K562 (cell line): ENCODE measurements around the gene KIF9. TPM values are rescaled to one million over a fixed set of nuclear protein-coding genes. Genes with fewer than 3 reads are reported as not detected.

ENCODE experiments used
- ATAC-seq: fragments of 200-7000 bp; cut with Tn5 transposase; 3 replicates; pipeline ENCODE4 v1.9.1; 2020; ENCODE audit warnings: moderate library complexity
- BruUV-seq: library from RNA; stranded (reverse); fragments of 400-500 nt; replicated peaks from 2 replicates; lab custom pipeline; 2021; lab: Mats Ljungman, UMichigan
- CTCF ChIA-PET: fragments of 300-600 bp; formaldehyde crosslinking; extraction: SDS; loops from one replicate; lab custom pipeline; 2021; ENCODE audit warnings: low intra/inter-chr PET ratio; lab: Yijun Ruan, JAX
- POLR2A ChIA-PET: fragments of 300-600, 350-650 bp; sonication (Branson Sonifier 250); formaldehyde crosslinking; extraction: SDS; loops from one replicate; lab custom pipeline; 2021; ENCODE audit warnings: antibody characterized with exemption, inconsistent platforms; lab: Yijun Ruan, JAX
- DNase-seq, 4 experiments: peaks; one replicate each; pipeline versions ENCODE4 v3.0.0 to v3.0.0-alpha.2; 2011 to 2018; ENCODE audit warnings: low spot score in 3 of 4, mixed read lengths in 3 of 4; ENCODE audit errors: extremely low read depth in 1 of 4
- FAIRE-seq: peaks from 2 replicates; lab custom pipeline; 2011; peaks lifted over from hg19 to GRCh38; lab: Jason Lieb, UNC
- H2AFZ ChIP-seq: 2 replicates; pipeline ENCODE4 v1.6.0; 2011; ENCODE audit warnings: low read depth, low read length, control low read depth, inconsistent platforms
- H3K27ac ChIP-seq: fragments of 200-600 bp; 3 replicates; pipeline ENCODE4 v1.8.0; 2011; ENCODE audit warnings: low read depth, mild to moderate bottlenecking, control low read depth, inconsistent platforms, low read length, moderate library complexity, mixed read lengths; ENCODE audit errors: extremely low read depth
- H3K27me3 ChIP-seq, 2 experiments: fragments of 300-600 bp in 1 of 2; 2 replicates in 1 of 2; 3 replicates in 1 of 2; pipeline versions ENCODE4 v1.6.0 to v1.8.0; 2011; ENCODE audit warnings: inconsistent platforms in 2 of 2, low read length in 2 of 2, mild to moderate bottlenecking in 1 of 2, mixed read lengths in 1 of 2, moderate library complexity in 1 of 2; ENCODE audit not compliant: control insufficient read depth in 2 of 2, insufficient read depth in 2 of 2
- H3K36me3 ChIP-seq: fragments of 300-600 bp; 3 replicates; pipeline ENCODE4 v1.8.0; 2011; ENCODE audit warnings: mild to moderate bottlenecking, low read length, inconsistent platforms; ENCODE audit not compliant: control insufficient read depth, insufficient read depth
- H3K4me1 ChIP-seq, 2 experiments: fragments of 200-600 bp in 1 of 2; replicated peaks in 1 of 2; 2 replicates in 1 of 2; 3 replicates in 1 of 2; pipeline versions ENCODE4 v1.5.1 to v1.8.0; 2011; ENCODE audit warnings: inconsistent platforms in 2 of 2, low read length in 2 of 2, mild to moderate bottlenecking in 1 of 2, mixed read lengths in 1 of 2, moderate library complexity in 1 of 2; ENCODE audit not compliant: control insufficient read depth in 2 of 2, insufficient read depth in 2 of 2
- H3K4me2 ChIP-seq: 2 replicates; pipeline ENCODE4 v1.6.1; 2011; ENCODE audit warnings: low read length, control low read depth, inconsistent platforms, mixed read lengths; ENCODE audit not compliant: insufficient read depth
- H3K4me3 ChIP-seq: fragments of 200-600 bp; sonication (generic), shearing (Covaris generic); 2 replicates; pipeline ENCODE4 v1.5.1; 2016; ENCODE audit warnings: control low read depth, inconsistent platforms
- H3K79me2 ChIP-seq: fragments of 200-600 bp; 3 replicates; pipeline ENCODE4 v1.8.0; 2011; ENCODE audit warnings: low read length, inconsistent platforms; ENCODE audit not compliant: control insufficient read depth, insufficient read depth
- H3K9ac ChIP-seq, 2 experiments: 2 replicates each; pipeline versions ENCODE4 v1.6.0 to v1.6.1; 2011; ENCODE audit warnings: low read depth in 2 of 2, low read length in 2 of 2, control low read depth in 1 of 2, inconsistent platforms in 1 of 2, mild to moderate bottlenecking in 1 of 2, mixed read lengths in 1 of 2; ENCODE audit not compliant: insufficient read depth in 1 of 2
- H3K9me1 ChIP-seq: one replicate; pipeline ENCODE4 v1.6.0; 2011; ENCODE audit warnings: inconsistent platforms, mild to moderate bottlenecking, low read length, moderate library complexity; ENCODE audit not compliant: control insufficient read depth, insufficient read depth
- H3K9me3 ChIP-seq: replicated peaks from 2 replicates; pipeline ENCODE4 v1.5.1; 2011; ENCODE audit warnings: low read depth, low read length, inconsistent platforms; ENCODE audit not compliant: control insufficient read depth, insufficient read depth
- H4K20me1 ChIP-seq: replicated peaks from 2 replicates; pipeline ENCODE4 v1.6.1; 2011; ENCODE audit warnings: low read length, inconsistent platforms, mixed read lengths; ENCODE audit not compliant: control insufficient read depth, insufficient read depth
- CHD1 ChIP-seq: fragments of 200-600 bp; sonication (generic); IDR thresholded peaks from one replicate; pipeline ENCODE4 v1.6.1; 2012; ENCODE audit warnings: mild to moderate bottlenecking, moderate library complexity, low read length, inconsistent platforms
- GTF2B ChIP-seq: IDR thresholded peaks from 2 replicates; pipeline ENCODE4 v1.6.1; 2011; ENCODE audit not compliant: insufficient read length; ENCODE audit errors: extremely low read depth
- MTF1 ChIP-seq: fragments of 250-450 bp; sonication (Bioruptor Pico); IDR thresholded peaks from 2 replicates; pipeline ENCODE4 v1.9.0; 2021; ENCODE audit warnings: moderate library complexity, mild to moderate bottlenecking, inconsistent platforms, borderline replicate concordance
- NR2C1 ChIP-seq, 2 experiments: fragments of 450-650 bp; IDR thresholded peaks; 2 replicates each; pipeline ENCODE4 v1.6.1; 2017; ENCODE audit warnings: mild to moderate bottlenecking in 2 of 2, antibody characterized with exemption in 1 of 2, inconsistent platforms in 1 of 2, missing compliant biosample characterization in 1 of 2, missing genetic modification characterization in 1 of 2
- SP2 ChIP-seq: IDR thresholded peaks from 2 replicates; pipeline ENCODE4 v1.6.1; 2011; ENCODE audit warnings: mild to moderate bottlenecking, low read depth, low read length, moderate library complexity; ENCODE audit not compliant: poor library complexity, severe bottlenecking; ENCODE audit errors: extremely low read depth
- ZKSCAN8 ChIP-seq: fragments of 200-800 bp; sonication (Bioruptor generic); IDR thresholded peaks from 2 replicates; pipeline ENCODE4 v1.6.1; 2016; ENCODE audit warnings: missing genetic modification characterization, missing compliant biosample characterization
- whole genome bisulfite sequencing: fragments of 100-300 bp; shearing (Covaris generic); methylation state at CpG from one replicate; pipeline ENCODE4 v1.1.6; 2016; ENCODE audit warnings: low coverage, mixed read lengths; ENCODE audit not compliant: insufficient coverage; ENCODE audit errors: missing lambda C conversion rate; 5-methylcytosine and 5-hydroxymethylcytosine counted together
- in situ Hi-C: fragments of 300-500 bp; cut with MboI; formaldehyde crosslinking; loops from 4 replicates; pipeline ENCODE4 v1.15.0; 2018; ENCODE audit warnings: inconsistent platforms, mixed read lengths
- intact Hi-C: fragments of 100-400 bp; cut with micrococcal nuclease; formaldehyde crosslinking; loops from 2 replicates; pipeline ENCODE4 v1.14.2; 2022
- polyA plus RNA-seq, 8 experiments: library from polyadenylated mRNA; depleted of rRNA in 4 of 8; stranded (reverse) in 5 of 8; unstranded in 3 of 8; fragments of >200 nt; fragmentation: Nextera tagmentation in 2 of 8; fragmentation: Illumina TruSeq in 1 of 8; extraction: Ambion mirVana in 2 of 8; extraction: Trizol in 1 of 8; gene quantifications; 2 replicates each; pipeline versions ENCODE4 v1.2.1 to v1.2.3, GENCODE V29; 2011 to 2014; ENCODE audit warnings: inconsistent platforms in 1 of 8, missing spikeins in 1 of 8
- total RNA-seq, 7 experiments: library from RNA; depleted of rRNA in 6 of 7; stranded (reverse); fragments of >200 nt in 6 of 7; fragmentation: Illumina TruSeq in 2 of 7; extraction: Trizol in 2 of 7; gene quantifications; 2 replicates each; pipeline versions ENCODE4 v1.2.1 to v1.2.3, GENCODE V29; 2011 to 2021; ENCODE audit warnings: low replicate concordance in 1 of 7
- TF ChIP-seq, protein P1 (sequence below): fragments of 250-450 bp; sonication (Bioruptor Pico); IDR thresholded peaks from 2 replicates; pipeline ENCODE4 v1.5.0; 2021; ENCODE audit warnings: mild to moderate bottlenecking, moderate library complexity

The KIF9 gene
- total and polyA plus RNA-seq, 9 of the 15 experiments (the other 6 are each of a cell fraction or from before 2014, with no cell fraction given), result 16.9 to 56.9 (median 25.0) TPM

DNA sequence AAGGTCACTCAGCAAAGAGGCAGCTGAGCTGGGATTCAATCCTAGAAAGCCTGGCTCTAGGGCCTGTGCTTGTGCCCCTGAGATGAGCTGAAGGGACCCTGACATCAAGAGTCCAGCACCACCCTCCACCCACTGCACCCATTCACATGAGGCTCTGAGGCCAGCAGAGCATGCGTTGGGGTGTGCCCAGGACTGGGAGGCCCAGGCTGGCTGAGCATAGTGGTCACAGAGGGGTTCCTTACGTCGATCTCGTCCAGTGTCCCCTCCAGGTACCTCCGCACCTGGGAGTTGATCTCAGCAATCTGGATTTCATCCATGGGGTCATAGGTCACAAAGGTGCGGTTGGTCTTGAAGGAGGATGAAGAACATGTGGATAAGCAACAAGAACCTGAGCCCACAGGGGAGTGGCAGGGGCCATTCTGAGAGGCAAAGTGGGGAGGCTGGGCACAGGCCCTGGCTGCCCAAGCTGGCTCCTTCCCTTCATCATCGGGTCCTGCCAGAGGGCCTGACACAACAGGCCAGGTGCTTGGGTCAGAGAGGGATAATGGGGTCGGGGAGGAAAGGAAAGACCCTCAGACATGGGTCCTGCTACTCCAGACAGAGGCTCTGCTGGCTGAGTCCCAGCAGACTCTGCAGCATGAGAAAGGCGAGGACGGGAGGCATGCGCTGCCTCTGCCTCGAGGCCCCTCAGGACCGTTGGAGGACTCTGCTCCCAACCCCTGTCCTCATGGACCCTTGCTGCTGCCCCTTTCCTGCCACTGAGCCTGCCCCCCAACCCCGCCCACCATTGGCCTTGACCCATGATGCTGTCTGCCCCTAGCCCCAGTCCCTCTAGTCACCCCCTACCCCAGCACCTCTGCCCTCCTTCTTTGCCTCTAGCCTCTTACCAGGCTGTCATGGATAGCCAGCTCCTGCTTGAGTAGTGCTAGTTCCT, 35.2 kb downstream of the KIF9 start:
- in situ Hi-C loops (no loop called here), intact Hi-C loops (no loop called here)
- no peak for ATAC-seq
- H3K27me3 ChIP-seq, result peaks cover 0 to 4% of the 10 kb centered on the region in 2 experiments; a peak in 1 of 5 replicates
- no peak overlapping the region; a peak in 1 of 4 replicates for H3K9ac ChIP-seq
- no peak for DNase-seq
- ChIA-PET CTCF (no interaction called here), POLR2A (interaction anchor here (0.9 to 1.2 kb wide), 2 partner anchors 11 to 132 kb away, joined by 3 read pairs; no protein-coding TSS in a partner anchor)
- H4K20me1 ChIP-seq, result no peaks in the 10 kb centered on the region
- no peaks in the 10 kb centered on the region for H3K79me2 ChIP-seq
- no peak overlapping the region for H3K4me2 ChIP-seq
- no peak overlapping the region for H3K4me3 ChIP-seq
- no peak overlapping the region for H2AFZ ChIP-seq
- H3K27ac ChIP-seq, result no peak overlapping the region
- FAIRE-seq, result no peak
- peaks cover 4 to 16% of the 10 kb centered on the region in 2 experiments; a peak in 3 of 5 replicates for H3K4me1 ChIP-seq
- TF ChIP-seq CHD1, result no peak
- no peak; the same call in 1 of the 2 replicates for TF ChIP-seq NR2C1 (IDR thresholded peaks at IDR 0.05)
- TF ChIP-seq NR2C1 (tag; IDR thresholded peaks at IDR 0.05), result 0 out of 2 replicates have a peak, but pooled peaks have one; percentile 46
- TF ChIP-seq, protein P1, sequence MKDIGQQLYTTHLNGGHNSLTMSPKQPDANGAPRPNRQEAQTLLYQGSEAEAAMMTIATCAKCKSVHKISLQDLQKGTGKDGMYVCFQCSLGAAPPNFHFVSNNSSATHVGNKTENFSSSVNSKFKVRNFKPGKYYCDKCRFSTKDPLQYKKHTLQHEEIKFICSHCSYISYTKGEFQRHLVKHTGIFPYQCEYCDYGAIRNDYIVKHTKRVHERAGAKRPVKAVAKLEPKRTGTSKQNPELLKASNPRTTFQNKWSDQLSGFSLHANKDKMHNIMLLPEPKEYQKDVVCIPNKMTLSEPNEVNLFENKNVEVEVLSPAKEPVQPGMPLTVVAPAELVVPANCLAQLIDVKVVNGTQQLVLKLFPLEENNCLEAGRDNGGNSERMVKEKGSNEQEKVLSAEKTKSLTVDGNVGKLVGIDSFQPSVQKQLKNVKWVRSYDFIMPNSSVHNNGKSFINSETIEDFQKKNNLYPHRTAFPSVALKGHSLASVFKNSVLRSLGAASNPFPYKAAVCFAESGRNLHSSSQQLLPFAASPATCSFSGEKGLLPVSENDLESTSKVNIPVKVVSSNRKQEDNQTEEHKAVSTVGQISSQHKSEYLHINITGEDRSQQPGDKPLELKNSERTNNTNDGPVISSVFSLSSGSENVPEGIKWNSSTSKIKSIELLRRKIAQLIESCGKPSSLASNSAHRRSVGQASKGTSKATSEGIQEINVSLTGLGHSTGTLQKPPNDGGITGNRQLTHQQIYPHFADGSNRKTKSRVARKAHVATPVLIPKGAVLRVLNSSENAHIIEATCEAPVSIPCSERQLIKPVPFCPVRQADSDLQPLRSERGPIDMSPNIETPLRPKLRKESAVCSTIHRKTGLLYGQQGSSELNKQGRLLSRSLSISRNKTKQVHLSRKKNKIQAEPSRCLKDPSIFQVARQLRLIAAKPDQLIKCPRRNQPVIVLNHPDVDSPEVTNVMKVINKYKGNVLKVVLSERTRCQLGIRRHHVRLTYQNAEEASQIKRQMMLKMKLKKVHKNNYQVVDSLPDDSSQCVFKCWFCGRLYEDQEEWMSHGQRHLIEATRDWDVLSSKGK (CRISPR knock-in tag), result no peak
- no peak for TF ChIP-seq SP2
- TF ChIP-seq GTF2B, result no peak
- TF ChIP-seq MTF1 (CRISPR knock-in tag), result no peak
- TF ChIP-seq ZKSCAN8 (CRISPR knock-in tag), result no peak
- no peaks in the 10 kb centered on the region for H3K36me3 ChIP-seq
- BruUV-seq, result no TSS peak
- H3K9me3 ChIP-seq, result no peaks in the 10 kb centered on the region
- 44% methylated on average over 13 of the region's 14 CpGs for WGBS
- H3K9me1 ChIP-seq, result no peaks in the 10 kb centered on the region
